Neuronal stem cell (in vitro differentiated cells): ENCODE data around the gene NTMT2.

Source experiments
- DNase-seq: peaks from one replicate; pipeline ENCODE4 v3.0.0-alpha.2; 2013; ENCODE audit warnings: low spot score
- H2AFZ ChIP-seq: one replicate; pipeline ENCODE4 v1.6.1; 2013; ENCODE audit warnings: mild to moderate bottlenecking, low read length, inconsistent platforms
- H2AK5ac ChIP-seq: 2 replicates; pipeline ENCODE4 v1.6.1; 2013; ENCODE audit warnings: low read depth, mild to moderate bottlenecking, inconsistent platforms, low read length, moderate library complexity, mixed read lengths
- H2BK120ac ChIP-seq: 2 replicates; pipeline ENCODE4 v1.6.1; 2013; ENCODE audit warnings: low read depth, mild to moderate bottlenecking, inconsistent platforms, low read length, moderate library complexity, mixed read lengths
- H2BK12ac ChIP-seq: one replicate; pipeline ENCODE4 v1.6.1; 2013; ENCODE audit warnings: low read length, inconsistent platforms
- H2BK15ac ChIP-seq: 2 replicates; pipeline ENCODE4 v1.6.1; 2013; ENCODE audit warnings: mild to moderate bottlenecking, low read length, inconsistent platforms, mixed read lengths
- H2BK5ac ChIP-seq: one replicate; pipeline ENCODE4 v1.6.1; 2013; ENCODE audit warnings: inconsistent platforms, mild to moderate bottlenecking, low read length, moderate library complexity
- H3K14ac ChIP-seq: one replicate; pipeline ENCODE4 v1.6.1; 2013; ENCODE audit warnings: low read length, inconsistent platforms
- H3K18ac ChIP-seq: 2 replicates; pipeline ENCODE4 v1.6.1; 2013; ENCODE audit warnings: low read length, inconsistent platforms
- H3K23ac ChIP-seq: 2 replicates; pipeline ENCODE4 v1.6.1; 2013; ENCODE audit warnings: low read depth, mild to moderate bottlenecking, mixed read lengths, low read length, inconsistent platforms; ENCODE audit not compliant: poor library complexity
- H3K27ac ChIP-seq: replicated peaks from 3 replicates; pipeline ENCODE4 v1.5.1; 2013; ENCODE audit warnings: low read length, inconsistent platforms
- H3K27me3 ChIP-seq, 3 experiments: 2 replicates each; pipeline ENCODE4 v1.6.1; 2013; ENCODE audit warnings: low read length in 3 of 3, mild to moderate bottlenecking in 2 of 3, inconsistent platforms in 1 of 3, low read depth in 1 of 3, mixed read lengths in 1 of 3, moderate library complexity in 1 of 3; ENCODE audit not compliant: control insufficient read depth in 3 of 3, insufficient read depth in 3 of 3
- H3K36me3 ChIP-seq, 2 donors: replicated peaks in 1 of 2; 2 replicates each; pipeline ENCODE4 v1.6.1; 2013; ENCODE audit warnings: low read length in 2 of 2; ENCODE audit not compliant: control insufficient read depth in 2 of 2, insufficient read depth in 2 of 2
- H3K4ac ChIP-seq: 2 replicates; pipeline ENCODE4 v1.6.1; 2013; ENCODE audit warnings: inconsistent platforms, mild to moderate bottlenecking, low read length, moderate library complexity
- H3K4me1 ChIP-seq, 2 donors: 1 replicate in 1 of 2; 2 replicates in 1 of 2; pipeline ENCODE4 v1.6.1; 2013; ENCODE audit warnings: low read length in 2 of 2, low read depth in 1 of 2; ENCODE audit not compliant: control insufficient read depth in 2 of 2, insufficient read depth in 1 of 2
- H3K4me2 ChIP-seq: one replicate; pipeline ENCODE4 v1.6.1; 2013; ENCODE audit warnings: mild to moderate bottlenecking, low read length, inconsistent platforms; ENCODE audit not compliant: insufficient read depth, poor library complexity, severe bottlenecking
- H3K4me3 ChIP-seq, 2 donors: 2 replicates each; pipeline ENCODE4 v1.5.1; 2013; ENCODE audit warnings: low read length in 2 of 2, mild to moderate bottlenecking in 2 of 2, inconsistent platforms in 1 of 2, moderate library complexity in 1 of 2
- H3K79me1 ChIP-seq: one replicate; pipeline ENCODE4 v1.6.1; 2013; ENCODE audit warnings: low read depth, mild to moderate bottlenecking, inconsistent platforms, low read length, moderate library complexity
- H3K9ac ChIP-seq: one replicate; pipeline ENCODE4 v1.6.1; 2013; ENCODE audit warnings: mild to moderate bottlenecking, low read depth, low read length, inconsistent platforms; ENCODE audit not compliant: poor library complexity
- H3K9me3 ChIP-seq, 2 donors: replicated peaks in 1 of 2; 2 replicates each; pipeline versions ENCODE3 to v1.6.1; 2013; ENCODE audit warnings: low read length in 2 of 2, mild to moderate bottlenecking in 2 of 2, inconsistent platforms in 1 of 2, low read depth in 1 of 2, mixed read lengths in 1 of 2, moderate library complexity in 1 of 2; ENCODE audit not compliant: control insufficient read depth in 2 of 2, insufficient read depth in 1 of 2
- H4K8ac ChIP-seq: one replicate; pipeline ENCODE4 v1.6.1; 2013; ENCODE audit warnings: low read depth, mild to moderate bottlenecking, inconsistent platforms, low read length, moderate library complexity
- H4K91ac ChIP-seq: one replicate; pipeline ENCODE4 v1.6.1; 2013; ENCODE audit warnings: low read length, low read depth, mild to moderate bottlenecking, inconsistent platforms; ENCODE audit not compliant: poor library complexity
- WGBS, 2 donors: extraction: QIAGEN DNeasy Blood & Tissue Kit; methylation state at CpG; one replicate each; pipeline ENCODE4 v1.1.7; 2013; ENCODE audit warnings: missing lambda C conversion rate in 2 of 2, mixed read lengths in 1 of 2; ENCODE audit not compliant: insufficient read length in 2 of 2, insufficient replicate concordance in 1 of 2; ENCODE audit errors: extremely low coverage in 2 of 2; 5-methylcytosine and 5-hydroxymethylcytosine counted together

The NTMT2 gene

GRCh38 chr1:170200621-170201397, 55.0 kb downstream of the NTMT2 start:
- Histone ChIP-seq H3K23ac (no peak overlapping the region), H2BK120ac (no peak overlapping the region), H3K4me3 (no peak overlapping the region), H2BK15ac (no peak overlapping the region), H2AK5ac (no peak overlapping the region), H3K4me2 (no peak overlapping the region), H2BK12ac (no peak overlapping the region), H3K14ac (no peak overlapping the region), H2AFZ (no peak overlapping the region), H3K27ac (no peak overlapping the region), H3K27me3 (no peaks in the 10 kb centered on the region), H3K4me1 (peaks cover 0 to 2% of the 10 kb centered on the region in 2 donors), H3K18ac (no peak overlapping the region), H3K36me3 (no peaks in the 10 kb centered on the region), H2BK5ac (no peak overlapping the region), H3K9ac (no peak overlapping the region), H4K8ac (no peak overlapping the region), H3K4ac (no peak overlapping the region), H3K79me1 (no peaks in the 10 kb centered on the region), H4K91ac (no peak overlapping the region), H3K9me3 (no peaks in the 10 kb centered on the region)
- DNase-seq: no peak
- WGBS, 2 donors: no CpG with 5 or more reads among the region's 4 CpGs

- no peak for DNase-seq
- no peak overlapping the region for H2BK15ac ChIP-seq
Observed at GRCh38 chr1:170203693-170204092, 57.9 kb downstream of the NTMT2 start.

GRCh38 chr1:170204121-170204520, 58.4 kb downstream of the NTMT2 start:
- peaks cover 0 to 2% of the 10 kb centered on the region in 2 donors for H3K4me1 ChIP-seq

More at GRCh38 chr1:170203693-170204092, 57.9 kb downstream of the NTMT2 start:
- no peak overlapping the region for H2AFZ ChIP-seq
- no peak overlapping the region for H2BK120ac ChIP-seq
- no peak overlapping the region for H2BK12ac ChIP-seq
- no peaks in the 10 kb centered on the region for H3K9me3 ChIP-seq
- no peak overlapping the region for H3K23ac ChIP-seq
- H3K4me1 ChIP-seq: peaks cover 0 to 2% of the 10 kb centered on the region in 2 donors
- no peak overlapping the region for H3K14ac ChIP-seq
- H4K91ac ChIP-seq: no peak overlapping the region
- H3K79me1 ChIP-seq: no peaks in the 10 kb centered on the region
- H3K4me2 ChIP-seq: no peak overlapping the region
- no peak overlapping the region for H3K4ac ChIP-seq
- H3K27ac ChIP-seq: no peak overlapping the region
- no peak overlapping the region for H4K8ac ChIP-seq
- no peak overlapping the region for H3K4me3 ChIP-seq
- no peak overlapping the region for H2BK5ac ChIP-seq
- H3K9ac ChIP-seq: no peak overlapping the region
- H2AK5ac ChIP-seq: no peak overlapping the region
- H3K27me3 ChIP-seq: no peaks in the 10 kb centered on the region
- H3K36me3 ChIP-seq: no peaks in the 10 kb centered on the region
- no peak overlapping the region for H3K18ac ChIP-seq

GRCh38 chr1:170205301-170205700, 59.5 kb downstream of the NTMT2 start:
- no peaks in the 10 kb centered on the region for H3K9me3 ChIP-seq
- no peak overlapping the region for H2AK5ac ChIP-seq

More at GRCh38 chr1:170204121-170204520, 58.4 kb downstream of the NTMT2 start:
- Histone ChIP-seq H3K9me3 (no peaks in the 10 kb centered on the region), H3K23ac (no peak overlapping the region), H3K18ac (no peak overlapping the region), H3K27ac (no peak overlapping the region), H2BK12ac (no peak overlapping the region), H3K4me3 (no peak overlapping the region), H2AFZ (no peak overlapping the region), H2AK5ac (no peak overlapping the region), H2BK120ac (no peak overlapping the region), H2BK5ac (no peak overlapping the region), H3K14ac (no peak overlapping the region), H3K27me3 (no peaks in the 10 kb centered on the region), H3K4ac (no peak overlapping the region), H3K4me2 (no peak overlapping the region), H3K79me1 (no peaks in the 10 kb centered on the region), H4K91ac (no peak overlapping the region), H3K36me3 (no peaks in the 10 kb centered on the region), H2BK15ac (no peak overlapping the region), H3K9ac (no peak overlapping the region), H4K8ac (no peak overlapping the region)
- no peak for DNase-seq
- no CpG with 5 or more reads among the region's 3 CpGs for WGBS, 2 donors

More at GRCh38 chr1:170205301-170205700, 59.5 kb downstream of the NTMT2 start:
- Histone ChIP-seq H3K23ac (no peak overlapping the region), H3K27ac (no peak overlapping the region), H3K4ac (no peak overlapping the region), H2BK12ac (no peak overlapping the region), H2BK5ac (no peak overlapping the region), H3K9ac (no peak overlapping the region), H4K8ac (no peak overlapping the region), H3K79me1 (no peaks in the 10 kb centered on the region), H3K4me3 (no peak overlapping the region), H2AFZ (no peak overlapping the region), H3K18ac (no peak overlapping the region), H3K14ac (no peak overlapping the region), H2BK120ac (no peak overlapping the region), H4K91ac (no peak overlapping the region), H3K4me1 (peaks cover 0 to 2% of the 10 kb centered on the region in 2 donors), H3K36me3 (no peaks in the 10 kb centered on the region), H3K27me3 (no peaks in the 10 kb centered on the region), H2BK15ac (no peak overlapping the region), H3K4me2 (no peak overlapping the region)
- no peak for DNase-seq
